NCI-H510A (cell line): ENCODE results near the gene SLC35B2.
A peak's percentile ranks its signal among the peaks of the same experiment; 100 is the strongest.

Experiments
- DNase-seq: peaks from one replicate; lab custom pipeline; 2025; lab: John Stamatoyannopoulos, UW

The SLC35B2 gene

DNA sequence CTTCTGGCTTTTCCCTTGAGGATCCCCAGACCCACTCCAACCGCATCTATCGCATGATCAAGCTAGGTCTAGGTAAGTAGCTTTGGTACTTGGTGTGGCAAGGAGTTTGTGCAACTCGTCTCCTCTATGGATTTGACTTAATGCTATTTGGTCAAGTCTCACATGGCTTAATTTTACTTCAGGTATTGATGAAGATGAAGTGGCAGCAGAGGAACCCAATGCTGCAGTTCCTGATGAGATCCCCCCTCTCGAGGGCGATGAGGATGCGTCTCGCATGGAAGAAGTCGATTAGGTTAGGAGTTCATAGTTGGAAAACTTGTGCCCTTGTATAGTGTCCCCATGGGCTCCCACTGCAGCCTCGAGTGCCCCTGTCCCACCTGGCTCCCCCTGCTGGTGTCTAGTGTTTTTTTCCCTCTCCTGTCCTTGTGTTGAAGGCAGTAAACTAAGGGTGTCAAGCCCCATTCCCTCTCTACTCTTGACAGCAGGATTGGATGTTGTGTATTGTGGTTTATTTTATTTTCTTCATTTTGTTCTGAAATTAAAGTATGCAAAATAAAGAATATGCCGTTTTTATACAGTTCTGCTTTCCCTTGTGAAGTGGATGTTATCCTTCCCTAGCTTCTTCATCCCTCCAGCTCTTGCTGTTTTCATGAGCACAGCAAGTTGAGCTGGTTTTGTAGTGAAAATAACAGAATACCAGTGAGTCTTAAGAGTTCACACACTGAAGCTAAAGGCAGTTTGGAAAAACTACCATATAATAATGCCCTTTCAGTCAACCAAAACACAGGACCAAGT, 3.8 kb downstream of the SLC35B2 start:
- no peak for DNase-seq

DNA sequence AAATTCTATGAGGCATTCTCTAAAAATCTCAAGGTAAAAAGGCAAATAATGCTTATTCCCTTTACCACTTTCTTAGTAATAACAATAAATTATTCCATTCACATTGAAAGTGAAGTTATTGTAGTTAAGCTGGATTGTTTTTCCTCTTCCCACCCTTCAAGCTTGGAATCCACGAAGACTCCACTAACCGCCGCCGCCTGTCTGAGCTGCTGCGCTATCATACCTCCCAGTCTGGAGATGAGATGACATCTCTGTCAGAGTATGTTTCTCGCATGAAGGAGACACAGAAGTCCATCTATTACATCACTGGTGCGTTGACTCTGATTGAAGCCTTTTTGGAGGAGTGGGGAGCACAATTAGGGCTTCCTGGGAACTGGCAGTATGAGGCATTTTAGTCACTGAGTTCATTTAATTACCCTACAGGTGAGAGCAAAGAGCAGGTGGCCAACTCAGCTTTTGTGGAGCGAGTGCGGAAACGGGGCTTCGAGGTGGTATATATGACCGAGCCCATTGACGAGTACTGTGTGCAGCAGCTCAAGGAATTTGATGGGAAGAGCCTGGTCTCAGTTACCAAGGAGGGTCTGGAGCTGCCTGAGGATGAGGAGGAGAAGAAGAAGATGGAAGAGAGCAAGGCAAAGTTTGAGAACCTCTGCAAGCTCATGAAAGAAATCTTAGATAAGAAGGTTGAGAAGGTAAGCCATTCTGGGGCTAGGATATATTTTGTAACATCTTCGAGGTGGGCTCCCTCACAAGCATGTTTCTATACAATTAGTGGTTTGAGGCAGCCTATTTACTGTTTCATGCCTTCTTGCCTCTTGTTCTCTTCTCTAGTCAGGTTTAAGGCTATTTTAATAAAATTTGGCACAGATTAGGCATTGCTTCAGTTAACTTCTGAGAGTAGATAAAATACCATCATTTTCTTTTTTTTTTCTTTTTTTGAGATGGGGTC, 5.5 kb downstream of the SLC35B2 start:
- no peak for DNase-seq

DNA sequence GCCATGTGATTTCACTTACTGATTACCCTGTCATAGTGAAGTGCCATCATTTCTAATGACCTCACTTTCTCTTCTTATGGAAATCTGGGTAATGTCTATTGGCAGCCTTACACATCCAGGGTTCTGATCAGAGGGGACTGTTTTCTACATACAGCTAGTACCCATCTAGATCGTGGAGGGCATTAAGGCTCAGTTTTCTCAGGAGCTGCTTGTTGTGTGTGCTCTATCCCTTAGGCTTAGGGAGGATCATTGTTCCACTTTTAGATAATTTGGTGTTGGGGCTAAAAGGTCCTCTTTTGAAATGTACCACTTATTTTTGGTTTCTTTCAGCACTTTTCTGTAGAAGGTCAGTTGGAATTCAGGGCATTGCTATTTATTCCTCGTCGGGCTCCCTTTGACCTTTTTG, 6.6 kb downstream of the SLC35B2 start:
- DNase-seq, result no peak

DNA sequence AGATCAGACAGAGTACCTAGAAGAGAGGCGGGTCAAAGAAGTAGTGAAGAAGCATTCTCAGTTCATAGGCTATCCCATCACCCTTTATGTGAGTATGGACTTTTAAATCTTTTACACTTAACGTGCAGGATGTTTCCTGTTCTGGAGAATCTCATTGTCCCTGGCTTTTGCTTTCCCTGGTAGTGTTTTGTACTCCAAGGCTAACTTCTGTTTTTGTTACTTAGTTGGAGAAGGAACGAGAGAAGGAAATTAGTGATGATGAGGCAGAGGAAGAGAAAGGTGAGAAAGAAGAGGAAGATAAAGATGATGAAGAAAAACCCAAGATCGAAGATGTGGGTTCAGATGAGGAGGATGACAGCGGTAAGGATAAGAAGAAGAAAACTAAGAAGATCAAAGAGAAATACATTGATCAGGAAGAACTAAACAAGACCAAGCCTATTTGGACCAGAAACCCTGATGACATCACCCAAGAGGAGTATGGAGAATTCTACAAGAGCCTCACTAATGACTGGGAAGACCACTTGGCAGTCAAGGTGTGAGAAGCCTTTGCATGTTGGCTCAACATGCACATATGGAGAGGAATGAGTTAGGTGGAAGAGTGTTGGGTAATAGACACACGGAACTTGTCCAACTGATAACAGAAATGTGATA, 7.1 kb downstream of the SLC35B2 start:
- no peak for DNase-seq

DNA sequence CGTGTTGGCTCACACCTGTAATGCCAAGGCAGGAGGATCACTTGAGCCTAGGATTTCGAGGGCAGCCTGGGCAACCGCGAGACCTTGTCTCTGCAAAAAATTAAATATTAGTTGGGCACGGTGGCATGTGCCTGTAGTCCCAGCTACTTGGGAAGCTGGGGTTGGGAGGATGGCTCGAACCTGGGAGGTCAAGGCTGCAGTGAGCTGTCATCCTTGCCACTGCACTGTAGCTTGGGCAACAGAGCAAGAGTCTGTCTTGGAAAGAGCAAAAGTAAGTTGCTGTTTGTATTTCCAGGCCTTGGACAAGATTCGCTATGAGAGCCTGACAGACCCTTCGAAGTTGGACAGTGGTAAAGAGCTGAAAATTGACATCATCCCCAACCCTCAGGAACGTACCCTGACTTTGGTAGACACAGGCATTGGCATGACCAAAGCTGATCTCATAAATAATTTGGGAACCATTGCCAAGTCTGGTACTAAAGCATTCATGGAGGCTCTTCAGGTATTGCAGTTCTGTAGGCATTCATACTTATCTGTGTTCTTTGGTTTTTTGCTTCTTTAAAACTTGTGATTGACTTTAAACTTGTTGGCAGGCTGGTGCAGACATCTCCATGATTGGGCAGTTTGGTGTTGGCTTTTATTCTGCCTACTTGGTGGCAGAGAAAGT, 8.1 kb downstream of the SLC35B2 start:
- no peak for DNase-seq

DNA sequence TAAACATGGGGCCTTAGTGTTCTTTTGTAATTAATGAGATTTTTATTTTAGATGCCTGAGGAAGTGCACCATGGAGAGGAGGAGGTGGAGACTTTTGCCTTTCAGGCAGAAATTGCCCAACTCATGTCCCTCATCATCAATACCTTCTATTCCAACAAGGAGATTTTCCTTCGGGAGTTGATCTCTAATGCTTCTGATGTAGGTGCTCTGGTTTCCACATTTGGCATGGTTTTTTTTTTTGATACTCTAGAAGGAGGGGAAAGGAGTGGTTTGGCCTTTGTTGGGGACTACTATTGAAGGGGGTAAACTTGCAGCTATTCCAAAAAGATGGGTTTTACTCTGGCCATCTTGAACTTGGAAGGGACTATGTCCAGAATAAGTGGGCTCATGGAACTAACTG, 8.7 kb downstream of the SLC35B2 start:
- DNase-seq, result no peak

DNA sequence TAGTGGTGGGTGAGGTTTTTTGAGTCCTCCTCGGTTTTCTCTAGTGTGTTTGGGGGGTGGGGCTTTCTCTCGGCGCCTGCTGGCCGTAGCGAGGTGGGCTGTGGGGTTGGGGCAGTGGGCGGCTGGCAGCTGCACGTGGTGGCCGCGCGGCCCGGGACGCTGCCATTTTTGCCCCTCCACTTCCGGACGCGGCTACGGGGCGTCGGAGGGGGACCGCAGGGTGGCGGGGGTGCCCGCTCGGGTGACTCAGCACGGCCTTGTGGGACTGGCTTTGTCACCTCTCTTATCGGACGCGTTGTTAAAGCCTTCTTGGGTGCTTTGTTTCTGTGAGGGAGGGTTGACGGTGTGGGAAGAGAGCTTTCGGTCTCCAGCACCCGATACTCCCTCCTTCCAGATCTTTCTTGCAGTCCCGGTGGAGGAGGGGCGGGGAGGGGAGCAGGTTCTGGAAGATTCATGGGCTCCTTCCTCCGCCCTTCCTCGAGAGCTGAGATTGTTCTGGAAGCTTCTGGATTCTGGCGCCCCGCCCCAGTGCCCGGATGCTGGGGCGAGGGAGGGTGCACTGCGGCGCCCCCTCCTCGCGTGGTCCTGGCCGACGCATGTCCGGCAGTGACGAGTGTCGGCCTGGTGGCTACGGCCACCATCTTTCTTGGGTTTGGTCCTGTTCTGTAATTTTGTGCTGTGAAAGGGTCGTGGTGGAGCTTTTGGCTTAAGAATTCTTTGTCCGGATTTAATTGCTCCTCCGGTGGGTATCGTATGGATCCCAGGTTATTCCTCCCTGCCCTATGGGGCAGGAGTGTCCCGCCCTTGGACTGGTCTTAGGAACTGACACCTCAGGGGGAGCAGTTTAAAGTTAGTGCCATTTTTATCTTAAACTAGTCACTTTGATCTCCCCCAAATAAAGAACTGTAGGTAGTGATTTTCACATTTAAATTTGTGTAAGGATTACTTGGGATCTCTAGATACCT, 9.7 kb downstream of the SLC35B2 start:
- DNase-seq, result no peak

DNA sequence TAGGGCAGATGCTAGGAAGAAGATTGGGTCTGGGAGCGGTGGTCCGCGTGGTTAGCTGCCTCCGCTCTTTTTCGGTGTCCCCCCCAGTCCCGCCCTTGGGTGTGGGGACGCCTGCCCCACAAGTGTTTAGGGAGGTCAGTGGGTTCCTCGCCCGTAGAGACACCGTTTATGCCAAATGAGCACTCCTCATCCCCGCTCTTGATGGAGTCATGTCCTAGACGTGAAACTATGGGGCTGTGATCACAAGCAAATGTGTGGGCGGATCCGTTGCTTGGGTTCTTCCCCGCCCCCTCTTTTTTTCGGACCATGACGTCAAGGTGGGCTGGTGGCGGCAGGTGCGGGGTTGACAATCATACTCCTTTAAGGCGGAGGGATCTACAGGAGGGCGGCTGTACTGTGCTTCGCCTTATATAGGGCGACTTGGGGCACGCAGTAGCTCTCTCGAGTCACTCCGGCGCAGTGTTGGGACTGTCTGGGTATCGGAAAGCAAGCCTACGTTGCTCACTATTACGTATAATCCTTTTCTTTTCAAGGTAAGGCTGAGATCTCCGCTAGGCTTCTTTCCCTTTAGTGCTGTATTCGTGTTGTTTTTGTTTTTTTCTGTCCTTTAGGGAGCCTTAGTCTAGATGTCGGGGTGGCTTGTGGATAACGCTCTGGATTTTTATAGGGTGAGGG, 10.5 kb downstream of the SLC35B2 start, which contains the start of gene HSP90AB1:
HSP90AB1 (plus strand) TSS at position 439 of the 675 bp plus-strand sequence. CDS start 1,529 bp downstream, outside the sequence.
- peak; percentile 99 for DNase-seq

DNA sequence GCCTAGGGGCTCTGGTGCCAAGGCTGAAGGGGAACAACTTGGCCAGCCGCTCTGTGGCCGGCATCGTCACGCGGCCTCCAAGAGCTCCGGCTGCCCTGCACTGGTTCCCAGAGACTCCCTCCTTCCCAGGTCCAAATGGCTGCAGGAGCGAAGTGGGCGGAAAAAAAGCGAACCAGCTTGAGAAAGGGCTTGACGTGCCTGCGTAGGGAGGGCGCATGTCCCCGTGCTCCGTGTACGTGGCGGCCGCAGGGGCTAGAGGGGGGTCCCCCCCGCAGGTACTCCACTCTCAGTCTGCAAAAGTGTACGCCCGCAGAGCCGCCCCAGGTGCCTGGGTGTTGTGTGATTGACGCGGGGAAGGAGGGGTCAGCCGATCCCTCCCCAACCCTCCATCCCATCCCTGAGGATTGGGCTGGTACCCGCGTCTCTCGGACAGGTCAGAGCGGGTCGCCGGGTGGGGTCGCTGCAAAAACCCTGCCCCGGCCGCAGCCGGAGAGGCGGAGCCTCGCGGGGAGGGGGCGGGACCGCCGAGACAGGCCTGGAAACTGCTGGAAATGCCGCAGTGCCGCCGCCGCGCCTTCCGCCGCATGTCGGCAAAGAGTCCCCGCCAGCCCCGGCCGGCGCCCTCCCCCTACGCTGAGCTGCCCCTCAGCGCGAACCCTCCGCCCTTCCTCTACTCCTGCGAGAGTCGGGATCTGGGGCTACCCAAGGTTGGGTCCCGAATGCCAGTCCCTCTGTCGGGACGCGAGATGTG, 11.2 kb downstream of the SLC35B2 start:
- peak; percentile 95 for DNase-seq

DNA sequence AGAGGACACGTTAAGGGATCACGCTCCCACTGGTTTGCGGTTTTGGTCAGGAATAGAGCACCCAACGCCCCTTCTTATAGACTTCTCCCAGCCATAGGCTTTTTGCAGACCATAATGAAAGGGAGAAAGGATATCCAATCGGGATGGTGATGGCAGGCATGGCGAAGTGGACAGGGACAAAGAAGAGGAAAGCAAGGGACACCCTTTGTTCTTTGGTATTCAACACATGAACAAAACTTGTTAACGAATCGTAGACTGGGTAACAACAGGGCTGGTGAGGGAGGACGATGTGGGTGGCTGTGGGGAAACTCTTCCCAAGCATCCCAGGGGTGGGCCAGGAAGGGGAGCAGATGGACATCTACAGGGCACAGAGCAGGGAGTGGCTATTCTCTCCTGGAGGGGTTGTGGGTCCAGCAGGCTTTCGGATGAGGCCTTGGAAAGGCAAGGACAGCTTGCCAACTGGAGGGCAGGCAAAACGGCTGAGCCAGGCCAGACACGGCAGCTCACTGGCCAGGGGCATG, 11.9 kb downstream of the SLC35B2 start:
- DNase-seq, result no peak

DNA sequence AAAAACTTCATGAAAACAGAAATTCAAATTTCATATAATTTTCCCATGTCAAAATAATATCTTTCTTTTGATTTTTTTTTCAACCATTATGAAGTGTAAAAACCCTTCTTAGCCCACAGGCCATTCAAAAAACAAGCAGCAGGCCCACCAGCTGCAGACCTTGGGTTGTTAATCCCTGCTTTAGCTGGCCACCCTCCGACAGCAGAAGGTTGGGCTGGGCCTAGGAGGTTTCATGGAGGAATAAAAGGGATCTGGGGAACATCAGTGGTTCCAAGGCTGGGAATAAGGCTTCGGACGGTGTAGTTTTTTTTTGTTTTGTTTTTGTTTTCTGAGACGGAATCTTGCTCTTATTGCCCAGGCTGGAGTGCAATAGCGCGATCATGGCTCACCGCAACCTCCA, 14.0 kb downstream of the SLC35B2 start:
- DNase-seq, result no peak

DNA sequence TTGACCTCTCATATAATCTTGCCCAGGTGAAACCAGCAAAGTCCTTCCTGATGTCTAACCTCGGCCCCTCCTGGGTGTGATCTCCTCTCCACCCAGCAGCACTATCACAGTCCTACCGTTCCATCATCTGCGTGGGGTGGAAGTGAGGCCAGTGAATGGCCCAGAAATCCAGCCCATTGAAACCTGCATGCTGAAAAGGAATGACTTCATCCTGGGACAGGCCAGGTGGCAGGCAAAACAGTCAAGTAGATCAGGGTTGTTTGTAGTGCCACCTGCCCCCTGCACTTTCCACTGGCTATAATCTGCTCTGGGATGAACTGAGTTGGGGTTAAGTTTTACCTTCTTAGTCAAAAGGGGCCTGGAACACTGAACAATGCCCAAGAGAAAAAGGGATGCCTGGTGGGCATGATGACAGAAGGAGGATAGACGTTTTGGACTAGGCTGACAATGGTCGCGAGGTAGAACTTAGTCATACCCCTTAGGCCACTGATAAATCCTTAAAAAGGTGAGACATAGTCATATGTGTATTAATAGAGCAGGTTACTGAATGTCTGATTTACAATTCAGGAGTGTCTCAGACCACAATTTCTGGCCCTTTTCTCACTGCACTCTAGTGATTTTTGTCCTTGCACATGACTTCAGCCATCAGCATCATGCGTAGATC, 18.5 kb downstream of the SLC35B2 start:
- DNase-seq, result no peak

DNA sequence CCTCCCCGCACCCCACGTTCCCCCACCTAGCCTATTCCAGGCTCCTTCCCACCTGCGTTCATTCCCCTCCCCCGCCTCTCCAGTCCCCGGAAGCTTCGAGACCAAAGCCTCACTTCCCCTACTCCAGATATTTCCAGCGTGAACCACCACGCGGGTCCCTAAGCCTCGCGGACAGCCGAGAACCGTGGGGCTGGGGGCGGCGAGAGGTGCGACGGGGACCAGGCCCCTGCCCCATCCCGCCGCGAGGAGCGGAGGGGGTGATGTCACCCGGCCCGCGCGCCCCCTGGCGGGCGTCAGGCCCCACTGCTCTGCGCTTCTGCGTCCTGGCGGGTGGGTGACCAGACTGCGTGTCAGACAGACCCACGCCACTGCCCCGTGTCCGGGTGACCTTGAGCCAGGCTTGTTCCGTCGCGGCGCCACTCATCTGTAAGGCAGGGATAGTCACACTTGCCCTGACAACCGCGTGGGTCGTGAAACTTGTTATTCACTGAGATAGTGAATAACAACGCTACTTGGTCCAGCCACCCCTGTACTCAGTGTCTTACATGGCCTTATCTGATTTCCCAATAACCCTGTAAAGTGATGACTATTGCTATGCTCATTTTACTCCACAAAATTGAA, 19.4 kb downstream of the SLC35B2 start:
- peak; percentile 59 for DNase-seq

DNA sequence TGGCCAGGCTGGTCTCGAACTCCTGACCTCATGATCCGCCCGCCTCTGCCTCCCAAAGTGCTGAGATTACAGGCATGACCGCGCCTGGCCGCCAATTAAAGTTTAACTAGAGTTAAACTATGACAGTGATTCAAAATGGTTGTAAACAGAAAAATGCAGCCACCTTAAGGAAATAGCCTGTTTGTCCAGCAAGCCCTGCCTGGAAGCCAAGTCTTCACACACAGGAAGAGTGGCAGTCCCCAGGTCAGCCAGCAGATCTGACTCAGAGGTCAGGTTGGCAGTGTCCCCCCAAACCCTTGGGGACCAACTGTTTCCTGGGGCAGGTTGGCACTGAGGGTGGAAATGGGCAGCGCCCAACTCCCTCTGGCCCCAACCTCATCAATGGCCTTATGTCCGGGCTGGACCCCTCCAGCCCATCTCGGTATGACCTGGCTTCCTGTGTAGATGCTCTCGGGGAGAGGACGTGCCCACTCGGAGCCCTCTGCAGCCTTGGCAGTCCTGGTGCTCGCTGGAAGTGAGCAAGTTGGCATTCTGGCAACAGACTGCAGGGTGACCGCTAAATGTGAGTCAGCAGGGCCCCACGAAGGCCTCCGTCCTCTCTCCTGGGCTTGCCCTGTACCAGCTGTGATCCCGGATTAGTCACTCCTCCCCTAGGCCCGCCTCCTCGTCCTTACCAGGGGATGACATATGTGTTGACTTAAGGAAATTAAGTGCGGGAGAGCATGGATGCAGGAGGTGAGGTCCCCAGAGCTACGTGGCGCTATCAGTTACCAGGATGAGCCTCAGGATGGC, 20.1 kb downstream of the SLC35B2 start:
- peak; percentile 96 for DNase-seq

DNA sequence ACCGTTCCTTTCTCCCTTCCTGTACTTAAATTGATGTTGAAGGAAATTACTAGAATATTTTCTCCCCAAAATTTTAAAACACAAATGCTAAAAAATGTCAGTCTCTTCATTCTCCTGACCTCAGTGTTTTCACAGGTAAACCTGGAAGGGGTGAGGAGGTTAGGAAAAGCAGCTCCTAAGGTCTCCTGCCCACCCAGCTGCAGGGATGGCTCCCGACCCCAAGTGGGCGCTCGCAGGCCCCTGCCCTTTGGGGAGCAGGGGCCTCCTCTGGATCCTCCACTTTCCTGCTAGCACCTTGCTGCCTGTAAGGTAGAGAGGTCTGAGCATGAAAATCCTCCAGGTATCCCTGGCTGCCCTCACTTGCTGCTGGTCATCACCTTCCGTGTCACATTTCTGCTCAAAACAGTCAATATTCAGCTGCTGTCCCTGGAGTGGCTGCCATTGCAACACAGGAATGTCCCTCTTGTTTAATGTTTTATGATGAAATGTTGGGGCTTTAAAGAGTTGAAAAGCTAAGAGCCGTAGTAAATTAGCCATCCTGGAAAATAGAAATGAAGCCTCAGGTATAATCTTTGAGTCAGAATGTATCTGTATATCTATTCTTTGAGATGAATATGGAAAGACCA, 21.3 kb downstream of the SLC35B2 start:
- no peak for DNase-seq

DNA sequence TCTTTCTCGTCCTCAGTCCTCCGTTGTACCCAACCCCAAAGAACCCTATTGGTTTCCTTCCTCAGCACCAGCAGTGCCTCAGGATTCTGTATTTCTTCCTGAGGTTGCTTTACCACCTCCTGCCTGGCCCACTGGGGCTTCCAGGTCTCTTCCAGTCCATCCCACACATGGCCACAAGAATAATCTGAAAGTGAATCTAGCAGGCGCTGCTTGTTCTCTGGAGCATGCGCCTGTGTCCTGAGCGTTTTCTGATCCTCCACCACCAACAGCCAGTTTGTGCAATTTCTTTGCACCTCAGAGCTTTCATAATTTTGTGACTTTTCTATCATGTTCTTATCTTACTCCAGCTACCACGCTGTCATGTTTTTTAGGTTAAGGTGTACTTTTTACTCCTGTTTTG, 22.1 kb downstream of the SLC35B2 start:
- no peak for DNase-seq
